ENCODE measurements around the gene NANOS3.

GRCh38 chr19:13839130-13839937 lies 37.6 kb upstream of the NANOS3 start:
- TF ChIP-seq GATA2 (IDR thresholded peaks at IDR 0.05; ENCODE audit: low read depth, low read length) (no peak), GATA3 (IDR thresholded peaks at IDR 0.05; ENCODE audit: low read depth, low read length) (no peak)
